Caco-2 (cell line): ENCODE measurements around the gene RPRD2. TPM values are rescaled to one million over a fixed set of nuclear protein-coding genes. Genes with fewer than 3 reads are reported as not detected.

Source experiments
- BruUV-seq: library from RNA; stranded (reverse); fragments of 400-500 nt; replicated peaks from 2 replicates; lab custom pipeline; 2021; lab: Mats Ljungman, UMichigan
- CTCF ChIA-PET: fragments of 300-600 bp; sonication (Branson Sonifier 250); formaldehyde crosslinking; loops from one replicate; lab custom pipeline; 2022; ENCODE audit warnings: antibody characterized with exemption; lab: Charles Lee
- POLR2A ChIA-PET: fragments of 300-600 bp; sonication (Branson Sonifier 250); formaldehyde crosslinking; loops from one replicate; lab custom pipeline; 2022; ENCODE audit warnings: antibody characterized with exemption; lab: Charles Lee
- DNase-seq, 2 experiments: peaks; one replicate each; pipeline versions ENCODE4 v3.0.0 to v3.0.0-alpha.2; 2020 to 2022
- H3K27me3 ChIP-seq: replicated peaks from 2 replicates; pipeline ENCODE4 v1.6.0; 2011; ENCODE audit warnings: low read length; ENCODE audit not compliant: control insufficient read depth, insufficient read depth
- H3K36me3 ChIP-seq: 2 replicates; pipeline ENCODE4 v1.5.1; 2011; ENCODE audit warnings: low read length; ENCODE audit not compliant: control insufficient read depth, insufficient read depth
- H3K4me1 ChIP-seq: fragments of 250-450 bp; sonication (Bioruptor Pico); 2 replicates; pipeline ENCODE4 v1.5.1; 2020; ENCODE audit warnings: mild to moderate bottlenecking
- H3K4me3 ChIP-seq: 2 replicates; pipeline ENCODE4 v1.5.1; 2011; ENCODE audit warnings: low read depth, mild to moderate bottlenecking, control low read depth, low read length
- H3K9me3 ChIP-seq: fragments of 250-450 bp; sonication (Bioruptor Pico); 2 replicates; pipeline ENCODE4 v1.5.1; 2020; ENCODE audit warnings: mild to moderate bottlenecking, moderate library complexity
- H3K27ac Mint-ChIP-seq: one replicate; pipeline ENCODE4 v1.8.0; 2022; ENCODE audit warnings: mixed read lengths; ENCODE audit not compliant: unreplicated experiment
- H3K27me3 Mint-ChIP-seq: one replicate; pipeline ENCODE4 v1.8.0; 2022; ENCODE audit warnings: mixed read lengths; ENCODE audit not compliant: insufficient read depth, unreplicated experiment
- H3K36me3 Mint-ChIP-seq: one replicate; pipeline ENCODE4 v1.8.0; 2022; ENCODE audit warnings: mild to moderate bottlenecking, mixed read lengths; ENCODE audit not compliant: insufficient read depth, unreplicated experiment
- H3K4me1 Mint-ChIP-seq: one replicate; pipeline ENCODE4 v1.8.0; 2022; ENCODE audit warnings: low read depth, mixed read lengths; ENCODE audit not compliant: unreplicated experiment
- H3K4me3 Mint-ChIP-seq: one replicate; pipeline ENCODE4 v1.8.0; 2022; ENCODE audit warnings: mild to moderate bottlenecking, moderate library complexity, mixed read lengths; ENCODE audit not compliant: unreplicated experiment
- H3K9me3 Mint-ChIP-seq: one replicate; pipeline ENCODE4 v1.8.0; 2022; ENCODE audit warnings: mixed read lengths; ENCODE audit not compliant: unreplicated experiment
- intact Hi-C: fragments of 100-400 bp; cut with micrococcal nuclease; formaldehyde crosslinking; loops from one replicate; pipeline ENCODE4 v1.10.0; 2022; ENCODE audit not compliant: unreplicated experiment
- total RNA-seq: library from RNA; stranded (reverse); gene quantifications from 2 replicates; pipeline ENCODE4 v1.2.3, GENCODE V29; 2022
- TF ChIP-seq, protein P1 (sequence below), 2 experiments: fragments of 200-600 bp in 1 of 2; IDR thresholded peaks; 1 replicate in 1 of 2; 2 replicates in 1 of 2; pipeline versions ENCODE4 v1.5.1 to v1.8.0; 2011 to 2022; ENCODE audit warnings: antibody characterized with exemption in 1 of 2, control low read depth in 1 of 2, inconsistent platforms in 1 of 2, low read depth in 1 of 2, low read length in 1 of 2, mild to moderate bottlenecking in 1 of 2, moderate library complexity in 1 of 2; ENCODE audit not compliant: insufficient read depth in 1 of 2, severe bottlenecking in 1 of 2, unreplicated experiment in 1 of 2

RPRD2 gene
- total RNA-seq, 1 experiment from 2014 or later: 24.3 TPM

DNA sequence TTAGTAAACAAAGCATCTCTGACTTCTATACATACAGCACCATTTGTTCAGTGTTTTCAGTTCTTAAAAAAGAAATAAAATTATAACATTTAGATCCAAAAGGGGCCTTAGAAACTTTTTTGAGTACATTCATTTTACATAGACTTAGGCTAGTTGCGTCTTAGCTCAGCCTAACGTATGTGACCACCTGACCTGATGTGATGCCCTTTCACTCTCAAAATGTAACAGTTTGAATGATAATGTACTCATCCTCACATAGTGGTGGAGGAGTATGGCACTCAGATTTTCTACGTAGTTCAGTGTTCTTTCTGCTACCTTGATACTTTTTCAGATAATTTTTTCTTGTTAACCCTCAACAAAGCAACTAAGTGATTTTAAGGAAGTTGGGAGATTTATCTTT is 43.4 kb downstream of the RPRD2 start:
- Histone ChIP-seq H3K36me3 (no peaks in the 10 kb centered on the region), H3K4me1 (peaks cover 44% of the 10 kb centered on the region), H3K9me3 (no peaks in the 10 kb centered on the region), H3K4me3 (no peak overlapping the region), H3K27me3 (no peaks in the 10 kb centered on the region)
- no TSS peak for BruUV-seq
- intact Hi-C loops: no loop called here
- POLR2A ChIA-PET: interaction anchor here (0.5 kb wide), 1 partner anchor 48 kb away, joined by 4 read pairs; no protein-coding TSS in a partner anchor
- no peak for DNase-seq
- CTCF ChIA-PET: no interaction called here
- Mint-ChIP-seq H3K36me3 (no peaks in the 10 kb centered on the region), H3K4me1 (peaks cover 42% of the 10 kb centered on the region), H3K27ac (no peak overlapping the region), H3K4me3 (no peak overlapping the region), H3K9me3 (no peaks in the 10 kb centered on the region), H3K27me3 (no peaks in the 10 kb centered on the region)
- TF ChIP-seq, protein P1, sequence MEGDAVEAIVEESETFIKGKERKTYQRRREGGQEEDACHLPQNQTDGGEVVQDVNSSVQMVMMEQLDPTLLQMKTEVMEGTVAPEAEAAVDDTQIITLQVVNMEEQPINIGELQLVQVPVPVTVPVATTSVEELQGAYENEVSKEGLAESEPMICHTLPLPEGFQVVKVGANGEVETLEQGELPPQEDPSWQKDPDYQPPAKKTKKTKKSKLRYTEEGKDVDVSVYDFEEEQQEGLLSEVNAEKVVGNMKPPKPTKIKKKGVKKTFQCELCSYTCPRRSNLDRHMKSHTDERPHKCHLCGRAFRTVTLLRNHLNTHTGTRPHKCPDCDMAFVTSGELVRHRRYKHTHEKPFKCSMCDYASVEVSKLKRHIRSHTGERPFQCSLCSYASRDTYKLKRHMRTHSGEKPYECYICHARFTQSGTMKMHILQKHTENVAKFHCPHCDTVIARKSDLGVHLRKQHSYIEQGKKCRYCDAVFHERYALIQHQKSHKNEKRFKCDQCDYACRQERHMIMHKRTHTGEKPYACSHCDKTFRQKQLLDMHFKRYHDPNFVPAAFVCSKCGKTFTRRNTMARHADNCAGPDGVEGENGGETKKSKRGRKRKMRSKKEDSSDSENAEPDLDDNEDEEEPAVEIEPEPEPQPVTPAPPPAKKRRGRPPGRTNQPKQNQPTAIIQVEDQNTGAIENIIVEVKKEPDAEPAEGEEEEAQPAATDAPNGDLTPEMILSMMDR (IDR thresholded peaks at IDR 0.05; ENCODE audit: insufficient read depth in 1 of 2, low read depth in 1 of 2, low read length in 1 of 2, severe bottlenecking in 1 of 2, unreplicated experiment in 1 of 2): no peak

DNA sequence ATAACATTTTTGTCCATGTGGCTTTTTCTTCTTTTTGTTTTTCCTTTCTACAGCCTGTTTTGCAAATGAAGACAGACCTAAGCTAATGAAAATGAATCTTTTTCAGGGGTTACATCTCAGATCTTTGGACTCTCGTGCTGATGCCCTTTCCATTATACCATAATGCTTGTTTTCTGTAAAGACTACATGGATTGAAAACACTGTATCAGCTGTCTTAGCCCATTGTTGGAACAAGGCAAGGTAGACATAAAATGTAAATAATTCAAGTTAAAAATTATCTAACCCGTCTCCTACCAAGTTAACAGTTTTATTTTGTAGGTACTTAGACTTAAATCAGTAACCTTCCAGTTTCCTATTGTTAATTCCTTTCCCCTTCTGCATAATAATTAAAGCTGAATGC is 44.9 kb downstream of the RPRD2 start:
- H3K27me3 Mint-ChIP-seq: no peaks in the 10 kb centered on the region
- H3K9me3 Mint-ChIP-seq: no peaks in the 10 kb centered on the region
- H3K9me3 ChIP-seq: no peaks in the 10 kb centered on the region
- peaks cover 44% of the 10 kb centered on the region for H3K4me1 ChIP-seq
- no peaks in the 10 kb centered on the region for H3K27me3 ChIP-seq
- H3K36me3 Mint-ChIP-seq: no peaks in the 10 kb centered on the region
- H3K4me3 Mint-ChIP-seq: no peak overlapping the region
- POLR2A ChIA-PET: no interaction called here
- no TSS peak for BruUV-seq
- H3K27ac Mint-ChIP-seq: no peak overlapping the region
- intact Hi-C loops: no loop called here
- DNase-seq: no peak
- no peak overlapping the region for H3K4me3 ChIP-seq
- CTCF ChIA-PET: no interaction called here
- TF ChIP-seq, protein P1 (IDR thresholded peaks at IDR 0.05; ENCODE audit: insufficient read depth in 1 of 2, low read depth in 1 of 2, low read length in 1 of 2, severe bottlenecking in 1 of 2, unreplicated experiment in 1 of 2): no peak
- H3K4me1 Mint-ChIP-seq: peaks cover 35% of the 10 kb centered on the region
- no peaks in the 10 kb centered on the region for H3K36me3 ChIP-seq

GRCh38 chr1:150409504-150410362 is 45.8 kb downstream of the RPRD2 start:
- no peak overlapping the region for H3K4me3 ChIP-seq
- BruUV-seq: no TSS peak

More at GRCh38 chr1:150409504-150410362, 45.8 kb downstream of the RPRD2 start:
- Mint-ChIP-seq H3K27ac (peak overlapping the region; percentile 11), H3K4me1 (peaks cover 42% of the 10 kb centered on the region), H3K36me3 (no peaks in the 10 kb centered on the region), H3K27me3 (no peaks in the 10 kb centered on the region), H3K9me3 (no peaks in the 10 kb centered on the region), H3K4me3 (peak overlapping the region; percentile 20)
- TF ChIP-seq, protein P1 (IDR thresholded peaks at IDR 0.05; ENCODE audit: insufficient read depth in 1 of 2, low read depth in 1 of 2, low read length in 1 of 2, severe bottlenecking in 1 of 2, unreplicated experiment in 1 of 2): no peak
- ChIA-PET CTCF (interaction anchor here (0.5 kb wide), 1 partner anchor 46 kb away, joined by 3 read pairs; the partner anchor contains the start of gene RPRD2), POLR2A (no interaction called here)
- DNase-seq: peak in 1 of 2 experiments; percentile 32
- Histone ChIP-seq H3K36me3 (no peaks in the 10 kb centered on the region), H3K9me3 (no peaks in the 10 kb centered on the region), H3K27me3 (no peaks in the 10 kb centered on the region), H3K4me1 (peaks cover 44% of the 10 kb centered on the region)
- intact Hi-C loops: no loop called here
